Sigmoid colon (tissue), 7 donors: ENCODE measurements around the gene ADGRF1. TPM values are rescaled to one million over a fixed set of nuclear protein-coding genes. Genes with fewer than 3 reads are reported as not detected.

Experiments
- DNase-seq: peaks from one replicate; pipeline ENCODE4 v3.0.0-alpha.2; 2019
- H3K27ac ChIP-seq, 4 donors: fragments of 200-600 bp; sonication (generic); one replicate each; pipeline ENCODE4 v1.5.1; 2016 to 2019; ENCODE audit warnings: mild to moderate bottlenecking in 1 of 4
- H3K27me3 ChIP-seq, 3 donors: fragments of 200-600 bp; sonication (generic); one replicate each; pipeline ENCODE4 v1.5.1; 2019; ENCODE audit warnings: mild to moderate bottlenecking in 1 of 3
- H3K36me3 ChIP-seq, 4 donors: fragments of 200-600 bp; sonication (generic); one replicate each; pipeline ENCODE4 v1.5.1; 2016 to 2019
- H3K4me1 ChIP-seq, 4 donors: fragments of 200-600 bp; sonication (generic); one replicate each; pipeline ENCODE4 v1.5.1; 2017 to 2019
- H3K4me3 ChIP-seq, 4 donors: fragments of 200-600 bp; sonication (generic); one replicate each; pipeline ENCODE4 v1.5.1; 2017 to 2019; ENCODE audit warnings: mild to moderate bottlenecking in 2 of 4, moderate library complexity in 1 of 4
- H3K9me3 ChIP-seq, 4 donors: fragments of 200-600 bp in 3 of 4; sonication (generic) in 3 of 4; one replicate each; pipeline versions ENCODE4 v1.5.1 to v1.6.1; 2013 to 2019
- EP300 ChIP-seq, 4 donors: sonication (generic); formaldehyde crosslinking; IDR thresholded peaks; one replicate each; pipeline ENCODE4 v1.6.1; 2017; ENCODE audit warnings: antibody characterized with exemption in 4 of 4
- POLR2A ChIP-seq, 2 donors: fragments of 450-650 bp; IDR thresholded peaks; one replicate each; pipeline ENCODE4 v1.6.1; 2016; ENCODE audit warnings: antibody characterized with exemption in 2 of 2, mild to moderate bottlenecking in 2 of 2, moderate library complexity in 2 of 2
- POLR2AphosphoS5 ChIP-seq, 4 donors: sonication (generic); formaldehyde crosslinking; IDR thresholded peaks; one replicate each; pipeline ENCODE4 v1.6.1; 2017; ENCODE audit warnings: antibody characterized with exemption in 4 of 4
- WGBS, 2 donors: extraction: QIAGEN DNeasy Blood & Tissue Kit; methylation state at CpG; one replicate each; pipeline ENCODE4 v1.1.7; 2013; 5-methylcytosine and 5-hydroxymethylcytosine counted together
- intact Hi-C: fragments of 100-400 bp; cut with DNase I; formaldehyde crosslinking; loops from one replicate; pipeline ENCODE4 v1.15.1; 2023
- polyA plus RNA-seq, 3 donors: library from polyadenylated mRNA; stranded (reverse); fragments of 200-250 nt; gene quantifications; one replicate each; pipeline ENCODE4 v1.2.3, GENCODE V29; 2013
- total RNA-seq, 4 donors: library from RNA; depleted of rRNA; stranded (reverse); fragments of >200 nt; gene quantifications; one replicate each; pipeline ENCODE4 v1.1.0, GENCODE V29; 2016
- TF ChIP-seq, protein P1 (sequence below), 4 experiments: fragments of 450-650 bp in 3 of 4; fragments of 200-600 bp in 1 of 4; IDR thresholded peaks; one replicate each; pipeline ENCODE4 v1.5.1; 2016 to 2019; ENCODE audit warnings: antibody characterized with exemption in 4 of 4, mild to moderate bottlenecking in 3 of 4, moderate library complexity in 2 of 4
- donor health status: healthy with polysubstance abuse.
- donor health status: Bipolar disorder and iron deficiency.
- donor health status: healthy.

The ADGRF1 gene
- total and polyA plus RNA-seq, 7 donors: 0.46 to 1.0 TPM; not detected in 5

DNA sequence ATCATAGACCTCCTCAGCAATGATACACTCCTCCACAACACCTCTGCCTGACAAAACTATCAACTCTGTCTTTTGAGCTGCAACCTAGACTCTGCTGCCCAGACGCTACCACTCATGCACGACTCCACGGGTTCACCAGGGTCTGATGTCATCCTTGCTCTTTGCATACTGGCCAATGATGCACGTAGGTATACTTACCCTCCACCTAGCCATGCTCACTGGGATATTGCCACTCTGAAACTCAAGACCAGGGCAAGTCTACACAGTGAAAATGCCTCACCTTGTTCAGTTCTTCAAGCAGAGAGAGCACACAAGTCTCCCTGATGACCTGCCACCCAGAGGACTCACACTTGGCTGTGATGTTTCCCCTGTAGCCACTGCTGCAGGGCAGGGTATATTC is 27.7 kb downstream of the ADGRF1 start:
- 87 to 93% methylated on average over 4 of the region's 4 CpGs for WGBS, 2 donors
- Histone ChIP-seq H3K9me3 (no peaks in the 10 kb centered on the region), H3K36me3 (no peaks in the 10 kb centered on the region), H3K27ac (no peak overlapping the region), H3K4me1 (no peaks in the 10 kb centered on the region), H3K27me3 (no peaks in the 10 kb centered on the region), H3K4me3 (no peak overlapping the region)
- intact Hi-C loops: no loop called here
- DNase-seq: no peak
- TF ChIP-seq EP300 (IDR thresholded peaks at IDR 0.05): no peak
- TF ChIP-seq POLR2AphosphoS5 (IDR thresholded peaks at IDR 0.05): no peak
- TF ChIP-seq, protein P1, sequence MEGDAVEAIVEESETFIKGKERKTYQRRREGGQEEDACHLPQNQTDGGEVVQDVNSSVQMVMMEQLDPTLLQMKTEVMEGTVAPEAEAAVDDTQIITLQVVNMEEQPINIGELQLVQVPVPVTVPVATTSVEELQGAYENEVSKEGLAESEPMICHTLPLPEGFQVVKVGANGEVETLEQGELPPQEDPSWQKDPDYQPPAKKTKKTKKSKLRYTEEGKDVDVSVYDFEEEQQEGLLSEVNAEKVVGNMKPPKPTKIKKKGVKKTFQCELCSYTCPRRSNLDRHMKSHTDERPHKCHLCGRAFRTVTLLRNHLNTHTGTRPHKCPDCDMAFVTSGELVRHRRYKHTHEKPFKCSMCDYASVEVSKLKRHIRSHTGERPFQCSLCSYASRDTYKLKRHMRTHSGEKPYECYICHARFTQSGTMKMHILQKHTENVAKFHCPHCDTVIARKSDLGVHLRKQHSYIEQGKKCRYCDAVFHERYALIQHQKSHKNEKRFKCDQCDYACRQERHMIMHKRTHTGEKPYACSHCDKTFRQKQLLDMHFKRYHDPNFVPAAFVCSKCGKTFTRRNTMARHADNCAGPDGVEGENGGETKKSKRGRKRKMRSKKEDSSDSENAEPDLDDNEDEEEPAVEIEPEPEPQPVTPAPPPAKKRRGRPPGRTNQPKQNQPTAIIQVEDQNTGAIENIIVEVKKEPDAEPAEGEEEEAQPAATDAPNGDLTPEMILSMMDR (IDR thresholded peaks at IDR 0.05): no peak
- no peak for TF ChIP-seq POLR2A (IDR thresholded peaks at IDR 0.05)

DNA sequence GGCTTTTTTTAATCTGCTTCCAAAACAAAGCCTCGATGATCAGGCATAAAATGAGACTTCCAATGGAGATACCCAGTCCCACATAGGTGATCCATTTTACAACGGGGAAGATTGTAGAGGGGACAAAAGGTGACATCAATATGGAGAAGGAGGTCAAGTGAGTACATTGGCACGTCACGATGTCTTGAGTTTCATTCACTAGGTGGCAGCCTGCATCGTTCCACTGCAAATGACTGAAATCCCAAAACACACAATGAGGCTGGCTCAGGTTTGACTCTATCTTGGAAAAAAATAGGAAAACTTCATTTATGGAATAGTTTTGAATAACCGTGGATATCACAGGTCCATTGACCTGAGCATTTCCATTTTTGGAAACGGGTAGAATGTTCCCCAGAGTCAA is 32.5 kb downstream of the ADGRF1 start:
- DNase-seq: no peak
- 75 to 88% methylated on average over 7 of the region's 7 CpGs for WGBS, 2 donors
- TF ChIP-seq, protein P1 (IDR thresholded peaks at IDR 0.05): no peak
- TF ChIP-seq POLR2AphosphoS5 (IDR thresholded peaks at IDR 0.05) (no peak), EP300 (IDR thresholded peaks at IDR 0.05) (no peak), POLR2A (IDR thresholded peaks at IDR 0.05) (no peak)
- H3K36me3 ChIP-seq: no peaks in the 10 kb centered on the region
- H3K27ac ChIP-seq: no peak overlapping the region
- no peaks in the 10 kb centered on the region for H3K9me3 ChIP-seq
- H3K4me3 ChIP-seq: no peak overlapping the region
- H3K4me1 ChIP-seq: no peaks in the 10 kb centered on the region
- H3K27me3 ChIP-seq: no peaks in the 10 kb centered on the region
- intact Hi-C loops: no loop called here

DNA sequence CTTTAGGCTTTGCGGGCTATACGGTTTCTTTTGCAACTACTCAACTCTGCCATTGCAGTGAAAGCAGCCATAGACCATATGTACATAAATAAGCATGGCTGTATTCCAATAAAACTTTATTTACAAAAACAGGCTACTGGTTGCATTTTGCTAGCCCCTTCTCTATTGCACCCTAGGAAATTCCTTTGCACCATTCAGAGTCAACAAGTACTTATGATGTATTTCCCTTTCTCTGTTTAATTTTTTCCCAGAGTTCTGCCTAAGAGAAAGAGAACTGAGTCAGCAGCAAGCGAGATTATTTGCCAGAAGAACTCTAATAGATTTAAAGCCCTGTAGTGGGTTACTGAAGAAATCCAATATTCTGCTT is 33.8 kb downstream of the ADGRF1 start:
- Histone ChIP-seq H3K4me3 (no peak overlapping the region), H3K4me1 (no peaks in the 10 kb centered on the region), H3K9me3 (no peaks in the 10 kb centered on the region), H3K27ac (no peak overlapping the region), H3K36me3 (no peaks in the 10 kb centered on the region), H3K27me3 (no peaks in the 10 kb centered on the region)
- DNase-seq: no peak
- intact Hi-C loops: no loop called here
- TF ChIP-seq POLR2AphosphoS5 (IDR thresholded peaks at IDR 0.05) (no peak), POLR2A (IDR thresholded peaks at IDR 0.05) (no peak), EP300 (IDR thresholded peaks at IDR 0.05) (no peak)
- TF ChIP-seq, protein P1 (IDR thresholded peaks at IDR 0.05): no peak
- 88 to 91% methylated on average over 3 of the region's 3 CpGs for WGBS, 2 donors

- no peak overlapping the region for H3K4me3 ChIP-seq
- TF ChIP-seq, protein P1 (IDR thresholded peaks at IDR 0.05): no peak
- TF ChIP-seq EP300 (IDR thresholded peaks at IDR 0.05): no peak
- H3K27me3 ChIP-seq: no peaks in the 10 kb centered on the region
- no peak overlapping the region for H3K27ac ChIP-seq
- H3K9me3 ChIP-seq: no peaks in the 10 kb centered on the region
- no peaks in the 10 kb centered on the region for H3K36me3 ChIP-seq
- DNase-seq: no peak
- no peaks in the 10 kb centered on the region for H3K4me1 ChIP-seq
- WGBS, 2 donors: 77 to 91% methylated on average over 3 of the region's 3 CpGs
- intact Hi-C loops: no loop called here
These were observed 34.3 kb downstream of the ADGRF1 start for GRCh38 chr6:47007657-47008396.

- Histone ChIP-seq H3K27me3 (no peaks in the 10 kb centered on the region), H3K9me3 (no peaks in the 10 kb centered on the region), H3K36me3 (no peaks in the 10 kb centered on the region), H3K27ac (no peak overlapping the region), H3K4me3 (no peak overlapping the region), H3K4me1 (no peaks in the 10 kb centered on the region)
- DNase-seq: no peak
- TF ChIP-seq POLR2A (IDR thresholded peaks at IDR 0.05) (no peak), POLR2AphosphoS5 (IDR thresholded peaks at IDR 0.05) (no peak), EP300 (IDR thresholded peaks at IDR 0.05) (no peak)
- TF ChIP-seq, protein P1 (IDR thresholded peaks at IDR 0.05): no peak
- intact Hi-C loops: no loop called here
- WGBS, 2 donors: 95 to 100% methylated on average over 1 of the region's 1 CpG
These were observed 36.6 kb downstream of the ADGRF1 start for GRCh38 chr6:47005486-47005885.
